MCF 10A (cell line): ENCODE data around the gene BRI3BP. TPM values are rescaled to one million over a fixed set of nuclear protein-coding genes. Genes with fewer than 3 reads are reported as not detected.
"Not testable (repeated sequence)": the region's sequence is repeated elsewhere in the genome, so short reads cannot be mapped to it uniquely, and the experiment has no call there.

ENCODE experiments used
- BruUV-seq: library from RNA; stranded (reverse); fragments of 400-500 nt; replicated peaks from 2 replicates; lab custom pipeline; 2021; lab: Mats Ljungman, UMichigan
- CTCF ChIA-PET: fragments of 300-600 bp; sonication (Branson Sonifier 250); formaldehyde crosslinking; extraction: SDS; loops from one replicate; lab custom pipeline; 2021; ENCODE audit warnings: antibody characterized with exemption, inconsistent platforms; lab: Yijun Ruan, JAX
- POLR2A ChIA-PET: fragments of 300-600, 350-650 bp; sonication (Branson Sonifier 250); formaldehyde crosslinking; extraction: SDS; loops from one replicate; lab custom pipeline; 2020; ENCODE audit warnings: antibody characterized with exemption, inconsistent platforms; lab: Yijun Ruan, JAX
- DNase-seq: peaks from one replicate; pipeline ENCODE4 v3.0.0-alpha.2; 2018; ENCODE audit not compliant: unreplicated experiment
- H3K27ac Mint-ChIP-seq: one replicate; pipeline ENCODE4 v1.8.0; 2022; ENCODE audit warnings: mild to moderate bottlenecking, low read depth, mixed read lengths; ENCODE audit not compliant: unreplicated experiment
- H3K27me3 Mint-ChIP-seq: one replicate; pipeline ENCODE4 v1.8.0; 2022; ENCODE audit warnings: mixed read lengths; ENCODE audit not compliant: insufficient read depth, unreplicated experiment
- H3K36me3 Mint-ChIP-seq: one replicate; pipeline ENCODE4 v1.8.0; 2022; ENCODE audit warnings: mild to moderate bottlenecking, moderate library complexity, mixed read lengths; ENCODE audit not compliant: insufficient read depth, unreplicated experiment
- H3K4me1 Mint-ChIP-seq: one replicate; pipeline ENCODE4 v1.8.0; 2022; ENCODE audit warnings: mixed read lengths; ENCODE audit not compliant: insufficient read depth, unreplicated experiment
- H3K4me3 Mint-ChIP-seq: one replicate; pipeline ENCODE4 v1.8.0; 2022; ENCODE audit warnings: mild to moderate bottlenecking, moderate library complexity, mixed read lengths; ENCODE audit not compliant: unreplicated experiment
- H3K9me3 Mint-ChIP-seq: one replicate; pipeline ENCODE4 v1.8.0; 2022; ENCODE audit warnings: mixed read lengths; ENCODE audit not compliant: unreplicated experiment
- CTCF ChIP-seq: fragments of 200-600 bp; IDR thresholded peaks from one replicate; pipeline ENCODE4 v1.8.0; 2022; ENCODE audit warnings: antibody characterized with exemption, mild to moderate bottlenecking; ENCODE audit not compliant: unreplicated experiment
- intact Hi-C: fragments of 100-400 bp; cut with micrococcal nuclease; formaldehyde crosslinking; loops from 2 replicates; pipeline ENCODE4 v1.14.1; 2022
- total RNA-seq: library from RNA; stranded (reverse); gene quantifications from 2 replicates; pipeline ENCODE4 v1.2.3, GENCODE V29; 2022

BRI3BP gene
- total RNA-seq, 1 experiment from 2014 or later: 11.9 TPM

DNA sequence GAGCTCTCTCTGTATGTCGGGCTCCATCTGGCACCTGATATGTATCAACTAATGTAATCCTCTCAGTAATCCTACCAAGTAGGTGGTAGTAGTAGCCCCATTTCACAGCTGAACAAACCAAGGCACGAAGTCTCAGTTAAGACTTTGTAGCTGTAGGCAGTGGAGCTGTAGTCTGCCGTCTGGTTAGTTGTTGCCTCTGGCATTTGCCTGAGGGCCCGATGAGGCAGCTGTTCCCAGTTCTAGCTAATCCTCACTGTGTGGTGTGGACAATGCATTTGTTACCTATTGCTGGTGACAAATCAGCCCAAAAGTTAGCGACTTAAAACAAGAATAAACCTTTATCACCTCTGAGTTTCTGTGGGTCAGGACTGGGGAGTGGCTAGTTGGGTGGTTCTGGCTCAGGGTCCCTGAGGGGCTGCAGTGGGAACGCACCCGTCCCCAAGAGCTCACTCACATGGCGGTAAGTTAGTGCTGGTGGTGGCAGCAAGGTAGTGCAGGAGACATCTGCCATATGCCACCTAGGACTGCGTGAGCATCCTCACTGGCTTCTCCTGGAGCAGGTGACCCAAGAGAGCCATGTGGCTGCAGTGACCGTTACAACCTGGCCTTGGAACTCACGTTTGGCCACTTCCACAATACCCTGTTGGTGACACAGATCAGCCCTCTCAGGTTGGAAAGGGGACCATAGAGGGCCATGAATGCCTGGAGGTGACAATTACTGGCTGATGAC, 77.4 kb downstream of the BRI3BP start:
- POLR2A ChIA-PET: interaction anchor here (0.6 to 1.3 kb wide), 2 partner anchors 9 kb away, joined by 3 to 4 read pairs; no protein-coding TSS in a partner anchor
- CTCF ChIA-PET: no interaction called here
- no peak for DNase-seq
- Mint-ChIP-seq H3K9me3 (no peaks in the 10 kb centered on the region), H3K4me3 (no peak overlapping the region), H3K4me1 (peaks cover 10% of the 10 kb centered on the region), H3K36me3 (peaks cover 48% of the 10 kb centered on the region), H3K27me3 (no peaks in the 10 kb centered on the region), H3K27ac (no peak overlapping the region)
- TF ChIP-seq CTCF: no peak
- intact Hi-C loops: no loop called here
- BruUV-seq: no TSS peak

DNA sequence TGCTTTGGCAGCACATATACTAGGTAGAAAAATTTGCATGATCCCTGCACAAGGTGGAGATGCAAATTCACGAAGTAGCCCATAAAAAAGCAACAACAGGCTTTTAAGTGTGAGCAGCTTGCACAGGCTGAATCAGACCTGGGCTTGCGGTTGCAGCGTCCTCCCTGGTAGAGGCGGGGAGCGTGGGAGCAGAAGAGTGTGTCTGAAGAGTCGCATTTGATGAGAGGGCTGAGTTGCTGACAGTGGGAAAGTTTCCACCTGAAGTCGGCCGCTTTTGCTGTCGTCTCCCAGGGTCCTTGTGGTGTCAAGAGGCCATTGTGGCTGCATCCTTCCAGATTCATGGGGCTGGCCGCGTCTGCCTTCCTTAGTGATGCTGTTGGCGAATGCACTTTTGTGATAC, 78.0 kb downstream of the BRI3BP start:
- CTCF ChIA-PET: no interaction called here
- DNase-seq: no peak

GRCh38 chr12:125072496-125072895, 79.1 kb downstream of the BRI3BP start:
- ChIA-PET CTCF (no interaction called here), POLR2A (no interaction called here)
- Mint-ChIP-seq H3K36me3 (peaks cover 64% of the 10 kb centered on the region), H3K27ac (no peak overlapping the region), H3K4me1 (no peaks in the 10 kb centered on the region), H3K9me3 (no peaks in the 10 kb centered on the region), H3K4me3 (no peak overlapping the region), H3K27me3 (no peaks in the 10 kb centered on the region)
- DNase-seq: no peak
- no peak for TF ChIP-seq CTCF
- BruUV-seq: no TSS peak
- intact Hi-C loops: no loop called here

More for the DNA sequence above, 78.0 kb downstream of the BRI3BP start:
- Mint-ChIP-seq H3K4me1 (peaks cover 9% of the 10 kb centered on the region), H3K27me3 (no peaks in the 10 kb centered on the region), H3K9me3 (no peaks in the 10 kb centered on the region), H3K4me3 (no peak overlapping the region), H3K27ac (no peak overlapping the region), H3K36me3 (peaks cover 54% of the 10 kb centered on the region)
- intact Hi-C loops: no loop called here
- TF ChIP-seq CTCF: no peak
- no TSS peak for BruUV-seq
- POLR2A ChIA-PET: interaction anchor here (1.3 kb wide), 1 partner anchor 8 kb away, joined by 4 read pairs; no protein-coding TSS in a partner anchor

DNA sequence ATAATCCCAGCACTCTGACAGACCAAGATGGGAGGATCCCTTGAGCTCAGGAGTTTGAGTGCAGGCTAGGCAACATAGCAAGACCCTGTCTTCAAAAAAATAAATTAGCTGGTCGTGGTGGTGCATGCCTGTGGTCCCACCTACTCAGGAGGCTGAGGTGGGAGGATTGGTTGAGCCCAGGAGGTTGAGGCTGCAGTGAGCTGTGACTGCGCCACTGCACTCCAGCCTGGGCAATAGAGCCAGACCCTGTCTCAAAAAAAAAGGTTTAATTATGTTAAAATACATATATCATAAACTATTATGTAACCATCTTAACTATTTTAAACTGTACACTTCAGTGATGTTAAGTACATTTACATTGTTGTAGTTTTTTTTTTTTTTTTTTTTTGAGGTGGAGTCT, 80.8 kb downstream of the BRI3BP start:
- H3K27ac Mint-ChIP-seq, POLR2A ChIA-PET: not testable (repeated sequence)

More for the DNA sequence above, 80.8 kb downstream of the BRI3BP start:
- DNase-seq, H3K27me3 Mint-ChIP-seq, H3K4me3 Mint-ChIP-seq, BruUV-seq, H3K9me3 Mint-ChIP-seq, H3K4me1 Mint-ChIP-seq, CTCF ChIA-PET, intact Hi-C loops: not testable (repeated sequence)
- H3K36me3 Mint-ChIP-seq: peaks cover 81% of the 10 kb centered on the region
